Mesenchymal stem cell (in vitro differentiated cells and primary cell): ENCODE data around the gene CLRN1.

Experiments
- DNase-seq: peaks from one replicate; pipeline ENCODE4 v3.0.0-alpha.2; 2013
- H2AFZ ChIP-seq: one replicate; pipeline ENCODE4 v1.6.1; 2013; ENCODE audit warnings: low read depth, mild to moderate bottlenecking, control low read depth, inconsistent platforms, low read length, moderate library complexity
- H2AK5ac ChIP-seq: 2 replicates; pipeline ENCODE4 v1.6.1; 2013; ENCODE audit warnings: low read length, moderate library complexity, mild to moderate bottlenecking, inconsistent platforms; ENCODE audit not compliant: severe bottlenecking
- H2BK120ac ChIP-seq: one replicate; pipeline ENCODE4 v1.6.1; 2013; ENCODE audit warnings: low read depth, mild to moderate bottlenecking, inconsistent platforms, low read length, moderate library complexity
- H2BK12ac ChIP-seq, 2 experiments: one replicate each; pipeline ENCODE4 v1.6.1; 2013; ENCODE audit warnings: inconsistent platforms in 2 of 2, low read length in 2 of 2, mild to moderate bottlenecking in 2 of 2, moderate library complexity in 2 of 2, control low read depth in 1 of 2
- H2BK15ac ChIP-seq: one replicate; pipeline ENCODE4 v1.6.1; 2013; ENCODE audit warnings: mild to moderate bottlenecking, low read depth, inconsistent platforms; ENCODE audit not compliant: poor library complexity, severe bottlenecking
- H2BK5ac ChIP-seq: 2 replicates; pipeline ENCODE4 v1.6.1; 2013; ENCODE audit warnings: low read depth, mild to moderate bottlenecking, low read length, control low read depth, inconsistent platforms; ENCODE audit not compliant: poor library complexity, severe bottlenecking
- H3K14ac ChIP-seq, 2 experiments: one replicate each; pipeline ENCODE4 v1.6.1; 2013; ENCODE audit warnings: inconsistent platforms in 2 of 2, low read length in 2 of 2, control low read depth in 1 of 2, mild to moderate bottlenecking in 1 of 2, moderate library complexity in 1 of 2
- H3K18ac ChIP-seq, 2 experiments: one replicate each; pipeline ENCODE4 v1.6.1; 2013; ENCODE audit warnings: inconsistent platforms in 2 of 2, low read length in 2 of 2, control low read depth in 1 of 2, low read depth in 1 of 2, mild to moderate bottlenecking in 1 of 2
- H3K23ac ChIP-seq, 2 experiments: one replicate each; pipeline ENCODE4 v1.6.1; 2013; ENCODE audit warnings: inconsistent platforms in 2 of 2, low read length in 2 of 2, mild to moderate bottlenecking in 2 of 2, moderate library complexity in 2 of 2, control low read depth in 1 of 2
- H3K27ac ChIP-seq: 2 replicates; pipeline ENCODE4 v1.5.1; 2013; ENCODE audit warnings: mild to moderate bottlenecking, moderate library complexity, low read length, control low read depth, inconsistent platforms; ENCODE audit not compliant: poor library complexity, severe bottlenecking
- H3K27me3 ChIP-seq, 2 experiments: 2 replicates each; pipeline versions ENCODE4 v1.6.1 to v1.7.0; 2013; ENCODE audit warnings: low read length in 2 of 2, mild to moderate bottlenecking in 2 of 2, moderate library complexity in 2 of 2, control low read depth in 1 of 2, inconsistent platforms in 1 of 2; ENCODE audit not compliant: control insufficient read depth in 1 of 2, insufficient read depth in 1 of 2
- H3K36me3 ChIP-seq, 2 experiments: 2 replicates each; pipeline versions ENCODE4 v1.6.1 to v1.7.0; 2013; ENCODE audit warnings: low read length in 2 of 2, control low read depth in 1 of 2, inconsistent platforms in 1 of 2, low read depth in 1 of 2, mild to moderate bottlenecking in 1 of 2; ENCODE audit not compliant: insufficient read depth in 2 of 2, control insufficient read depth in 1 of 2
- H3K4ac ChIP-seq, 2 experiments: one replicate each; pipeline ENCODE4 v1.6.1; 2013; ENCODE audit warnings: inconsistent platforms in 2 of 2, low read length in 2 of 2, mild to moderate bottlenecking in 2 of 2, moderate library complexity in 2 of 2, control low read depth in 1 of 2, low read depth in 1 of 2
- H3K4me1 ChIP-seq: 2 replicates; pipeline ENCODE4 v1.6.1; 2013; ENCODE audit warnings: low read depth, low read length, control low read depth; ENCODE audit not compliant: control insufficient read depth, insufficient read depth
- H3K4me2 ChIP-seq: 2 replicates; pipeline ENCODE4 v1.6.1; 2013; ENCODE audit warnings: low read length, mild to moderate bottlenecking, inconsistent platforms; ENCODE audit not compliant: poor library complexity, severe bottlenecking
- H3K4me3 ChIP-seq, 2 experiments: 2 replicates each; pipeline versions ENCODE4 v1.5.1 to v1.7.0; 2013; ENCODE audit warnings: low read length in 2 of 2, mild to moderate bottlenecking in 2 of 2, control low read depth in 1 of 2, low read depth in 1 of 2; ENCODE audit not compliant: insufficient read depth in 1 of 2
- H3K79me1 ChIP-seq: replicated peaks from 2 replicates; pipeline ENCODE4 v1.6.1; 2013; ENCODE audit warnings: mild to moderate bottlenecking, control low read depth, low read length, inconsistent platforms; ENCODE audit not compliant: poor library complexity, severe bottlenecking
- H3K9ac ChIP-seq: 2 replicates; pipeline ENCODE4 v1.7.0; 2013; ENCODE audit warnings: mild to moderate bottlenecking, low read length, moderate library complexity
- H3K9me3 ChIP-seq: 2 replicates; pipeline ENCODE4 v1.7.0; 2013; ENCODE audit warnings: mild to moderate bottlenecking, low read length; ENCODE audit not compliant: control insufficient read depth
- H4K8ac ChIP-seq: one replicate; pipeline ENCODE4 v1.6.1; 2013; ENCODE audit warnings: inconsistent platforms, mild to moderate bottlenecking, low read length, moderate library complexity
- H4K91ac ChIP-seq: one replicate; pipeline ENCODE4 v1.6.1; 2013; ENCODE audit warnings: mild to moderate bottlenecking, low read length, inconsistent platforms
- WGBS: methylation state at CpG from one replicate; pipeline ENCODE4 v1.1.7; 2013; ENCODE audit warnings: mixed read lengths; 5-methylcytosine and 5-hydroxymethylcytosine counted together

The CLRN1 gene

GRCh38 chr3:150942221-150942620, 30.3 kb downstream of the CLRN1 start:
- no peaks in the 10 kb centered on the region for H3K9me3 ChIP-seq
- no peak for DNase-seq
- no peak overlapping the region for H2AK5ac ChIP-seq
- no peak overlapping the region for H4K8ac ChIP-seq
- H3K79me1 ChIP-seq: no peaks in the 10 kb centered on the region
- no peak overlapping the region for H2BK120ac ChIP-seq
- no peak overlapping the region for H2BK5ac ChIP-seq
- no peaks in the 10 kb centered on the region for H3K36me3 ChIP-seq
- no peak overlapping the region for H3K4me3 ChIP-seq
- no peak overlapping the region for H3K4ac ChIP-seq
- peaks cover 1% of the 10 kb centered on the region for H3K4me1 ChIP-seq
- H2AFZ ChIP-seq: no peak overlapping the region
- 98% methylated on average over 3 of the region's 3 CpGs for WGBS
- no peak overlapping the region for H3K4me2 ChIP-seq
- H3K27me3 ChIP-seq: peaks cover 31 to 57% of the 10 kb centered on the region in 2 experiments
- H3K18ac ChIP-seq: no peak overlapping the region
- H3K23ac ChIP-seq: no peak overlapping the region
- H4K91ac ChIP-seq: no peak overlapping the region
- no peak overlapping the region for H3K27ac ChIP-seq
- no peak overlapping the region for H3K14ac ChIP-seq
- H2BK15ac ChIP-seq: no peak overlapping the region
- H2BK12ac ChIP-seq: no peak overlapping the region
- no peak overlapping the region for H3K9ac ChIP-seq

GRCh38 chr3:150936693-150937092, 35.8 kb downstream of the CLRN1 start:
- Histone ChIP-seq H3K18ac (no peak overlapping the region), H3K27me3 (peaks cover 30 to 53% of the 10 kb centered on the region in 2 experiments), H4K8ac (no peak overlapping the region), H3K36me3 (no peaks in the 10 kb centered on the region), H3K27ac (no peak overlapping the region), H2BK15ac (no peak overlapping the region), H3K4me1 (no peaks in the 10 kb centered on the region), H2AFZ (no peak overlapping the region), H3K23ac (no peak overlapping the region), H2BK5ac (no peak overlapping the region), H2BK120ac (no peak overlapping the region), H4K91ac (no peak overlapping the region), H3K4me3 (no peak overlapping the region), H3K14ac (no peak overlapping the region), H3K79me1 (no peaks in the 10 kb centered on the region), H2AK5ac (no peak overlapping the region), H3K9ac (no peak overlapping the region), H3K4me2 (no peak overlapping the region), H3K4ac (no peak overlapping the region), H2BK12ac (no peak overlapping the region), H3K9me3 (no peaks in the 10 kb centered on the region)
- no peak for DNase-seq
- 37% methylated on average over 2 of the region's 2 CpGs for WGBS

- Histone ChIP-seq H3K4me3 (no peak overlapping the region), H2BK15ac (no peak overlapping the region), H2AFZ (no peak overlapping the region), H3K18ac (no peak overlapping the region), H3K27me3 (peaks cover 25 to 64% of the 10 kb centered on the region in 2 experiments), H4K91ac (no peak overlapping the region), H3K4me1 (no peaks in the 10 kb centered on the region), H3K9ac (no peak overlapping the region), H3K14ac (no peak overlapping the region), H3K27ac (no peak overlapping the region), H2BK5ac (no peak overlapping the region), H3K36me3 (no peaks in the 10 kb centered on the region), H2AK5ac (no peak overlapping the region), H3K4me2 (no peak overlapping the region), H3K23ac (no peak overlapping the region), H3K79me1 (no peaks in the 10 kb centered on the region), H2BK12ac (no peak overlapping the region), H2BK120ac (no peak overlapping the region), H4K8ac (no peak overlapping the region), H3K4ac (no peak overlapping the region), H3K9me3 (no peaks in the 10 kb centered on the region)
- no peak for DNase-seq
- WGBS: no CpG with 5 or more reads among the region's 1 CpG
Observed at GRCh38 chr3:150933473-150933995, 39.0 kb downstream of the CLRN1 start.

- no peak for DNase-seq
- no peaks in the 10 kb centered on the region for H3K4me1 ChIP-seq
- no peak overlapping the region for H3K23ac ChIP-seq
- no peak overlapping the region for H2BK5ac ChIP-seq
- WGBS: 79% methylated on average over 1 of the region's 1 CpG
- H3K4me3 ChIP-seq: no peak overlapping the region
- no peaks in the 10 kb centered on the region for H3K9me3 ChIP-seq
- H4K91ac ChIP-seq: no peak overlapping the region
- H3K36me3 ChIP-seq: no peaks in the 10 kb centered on the region
- H3K79me1 ChIP-seq: no peaks in the 10 kb centered on the region
- no peak overlapping the region for H3K27ac ChIP-seq
- no peak overlapping the region for H2BK12ac ChIP-seq
- no peak overlapping the region for H3K9ac ChIP-seq
- no peak overlapping the region for H2AFZ ChIP-seq
- no peak overlapping the region for H4K8ac ChIP-seq
- no peak overlapping the region for H2AK5ac ChIP-seq
- no peak overlapping the region for H2BK15ac ChIP-seq
- H2BK120ac ChIP-seq: no peak overlapping the region
- H3K4me2 ChIP-seq: no peak overlapping the region
- no peak overlapping the region for H3K4ac ChIP-seq
- no peak overlapping the region for H3K14ac ChIP-seq
- H3K27me3 ChIP-seq: peaks cover 18 to 54% of the 10 kb centered on the region in 2 experiments
- no peak overlapping the region for H3K18ac ChIP-seq
Observed at GRCh38 chr3:150931745-150932144, 40.8 kb downstream of the CLRN1 start.
